ENCODE results near the gene CAMK1G.

DNA sequence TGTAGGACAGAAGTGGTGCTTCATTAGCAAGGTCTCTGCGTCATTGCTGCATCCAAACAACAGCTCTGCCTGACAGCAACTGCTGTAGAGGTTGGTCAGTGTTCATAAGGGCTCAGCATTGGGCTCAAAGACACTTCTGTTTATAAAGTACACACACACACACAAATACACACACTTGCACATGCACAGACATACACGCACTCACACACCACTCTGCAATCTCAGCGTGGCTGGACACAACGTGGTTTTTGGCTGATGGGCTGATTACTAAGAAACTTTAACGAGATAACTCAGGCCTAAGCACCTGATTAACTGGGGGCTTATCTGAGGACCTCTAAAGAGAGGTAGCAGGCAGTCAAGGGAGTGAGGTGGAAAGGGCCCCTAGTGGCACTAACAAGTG is 20.4 kb downstream of the CAMK1G start:
- no peak for TF ChIP-seq POLR2AphosphoS5 (IDR thresholded peaks at IDR 0.05; ENCODE audit: insufficient read depth, low read depth, low read length)
- TF ChIP-seq, protein P1, sequence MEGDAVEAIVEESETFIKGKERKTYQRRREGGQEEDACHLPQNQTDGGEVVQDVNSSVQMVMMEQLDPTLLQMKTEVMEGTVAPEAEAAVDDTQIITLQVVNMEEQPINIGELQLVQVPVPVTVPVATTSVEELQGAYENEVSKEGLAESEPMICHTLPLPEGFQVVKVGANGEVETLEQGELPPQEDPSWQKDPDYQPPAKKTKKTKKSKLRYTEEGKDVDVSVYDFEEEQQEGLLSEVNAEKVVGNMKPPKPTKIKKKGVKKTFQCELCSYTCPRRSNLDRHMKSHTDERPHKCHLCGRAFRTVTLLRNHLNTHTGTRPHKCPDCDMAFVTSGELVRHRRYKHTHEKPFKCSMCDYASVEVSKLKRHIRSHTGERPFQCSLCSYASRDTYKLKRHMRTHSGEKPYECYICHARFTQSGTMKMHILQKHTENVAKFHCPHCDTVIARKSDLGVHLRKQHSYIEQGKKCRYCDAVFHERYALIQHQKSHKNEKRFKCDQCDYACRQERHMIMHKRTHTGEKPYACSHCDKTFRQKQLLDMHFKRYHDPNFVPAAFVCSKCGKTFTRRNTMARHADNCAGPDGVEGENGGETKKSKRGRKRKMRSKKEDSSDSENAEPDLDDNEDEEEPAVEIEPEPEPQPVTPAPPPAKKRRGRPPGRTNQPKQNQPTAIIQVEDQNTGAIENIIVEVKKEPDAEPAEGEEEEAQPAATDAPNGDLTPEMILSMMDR (IDR thresholded peaks at IDR 0.05; ENCODE audit: extremely low read depth in 1 of 2, insufficient read depth in 1 of 2, low read depth in 1 of 2, low read length in 2 of 2) = no peak

Data from endothelial cell of umbilical vein (primary cell).